ENCODE measurements around the gene AMBP. TPM values are rescaled to one million over a fixed set of nuclear protein-coding genes. Genes with fewer than 3 reads are reported as not detected.

Gene AMBP
- polyA plus RNA-seq, 2 of the 4 experiments (the other 2 are of a cell fraction) = 6.1 to 9.4 TPM

DNA sequence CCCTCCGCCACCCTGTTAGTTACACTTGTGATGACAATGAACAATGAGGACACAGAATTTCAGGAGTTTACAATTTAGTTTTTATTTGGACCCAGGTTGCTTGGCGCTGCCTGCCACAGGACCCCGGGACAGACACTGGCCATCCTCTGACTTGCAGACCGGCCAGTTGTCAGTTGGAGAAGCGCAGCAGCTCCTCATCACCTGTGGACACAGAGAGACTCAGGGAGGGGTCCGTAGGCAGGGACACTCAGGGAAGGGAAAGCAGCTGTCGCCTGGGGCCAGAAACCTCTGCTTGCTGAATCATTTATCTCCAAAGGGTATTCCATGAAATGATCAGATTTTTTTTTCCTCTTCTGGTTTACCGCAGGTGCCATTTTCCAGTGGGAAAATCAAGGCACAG, 18.0 kb downstream of the AMBP start:
- no peak overlapping the region for H3K4me3 ChIP-seq
- CTCF ChIA-PET = interaction anchor here (0.9 to 2.8 kb wide), 5 partner anchors 12 to 252 kb away, joined by 3 to 16 read pairs (median 6); no protein-coding TSS in a partner anchor
- TF ChIP-seq ZSCAN20 (CRISPR knock-in tag; IDR thresholded peaks at IDR 0.05) = no peak
- TF ChIP-seq HMGXB4 (CRISPR knock-in tag; IDR thresholded peaks at IDR 0.05; ENCODE audit: borderline replicate concordance) = no peak
- no peak for TF ChIP-seq CEBPB (IDR thresholded peaks at IDR 0.05)
- TF ChIP-seq ZC3H11A (IDR thresholded peaks at IDR 0.05) = no peak
- TF ChIP-seq HES2 (IDR thresholded peaks at IDR 0.05) = no peak
- TF ChIP-seq BHLHE40 (IDR thresholded peaks at IDR 0.05; ENCODE audit: low read depth, low read length) = no peak
- no peak for TF ChIP-seq KDM1A (IDR thresholded peaks at IDR 0.05; ENCODE audit: low read depth)
- no peak for TF ChIP-seq CBX8 (IDR thresholded peaks at IDR 0.05)
- TF ChIP-seq HOXA7 (CRISPR knock-in tag; IDR thresholded peaks at IDR 0.05) = no peak
- TF ChIP-seq GATA3 (IDR thresholded peaks at IDR 0.05; ENCODE audit: borderline replicate concordance) = no peak
- TF ChIP-seq HEYL (CRISPR knock-in tag; IDR thresholded peaks at IDR 0.05) = no peak
- no peak for TF ChIP-seq FOSB (CRISPR knock-in tag; IDR thresholded peaks at IDR 0.05)
- TF ChIP-seq SMC3 (IDR thresholded peaks at IDR 0.05) = no peak
- TF ChIP-seq JUN (IDR thresholded peaks at IDR 0.05) = no peak
- no peak for TF ChIP-seq MAZ (IDR thresholded peaks at IDR 0.05; ENCODE audit: borderline replicate concordance, low read depth, low read length)
- no peak for TF ChIP-seq RNF2 (IDR thresholded peaks at IDR 0.05; ENCODE audit: borderline replicate concordance, low read depth)
- no peak for TF ChIP-seq KDM5A (IDR thresholded peaks at IDR 0.05)
- TF ChIP-seq, protein P1, sequence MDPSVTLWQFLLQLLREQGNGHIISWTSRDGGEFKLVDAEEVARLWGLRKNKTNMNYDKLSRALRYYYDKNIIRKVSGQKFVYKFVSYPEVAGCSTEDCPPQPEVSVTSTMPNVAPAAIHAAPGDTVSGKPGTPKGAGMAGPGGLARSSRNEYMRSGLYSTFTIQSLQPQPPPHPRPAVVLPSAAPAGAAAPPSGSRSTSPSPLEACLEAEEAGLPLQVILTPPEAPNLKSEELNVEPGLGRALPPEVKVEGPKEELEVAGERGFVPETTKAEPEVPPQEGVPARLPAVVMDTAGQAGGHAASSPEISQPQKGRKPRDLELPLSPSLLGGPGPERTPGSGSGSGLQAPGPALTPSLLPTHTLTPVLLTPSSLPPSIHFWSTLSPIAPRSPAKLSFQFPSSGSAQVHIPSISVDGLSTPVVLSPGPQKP (IDR thresholded peaks at IDR 0.05; ENCODE audit: low read depth, low read length) = no peak
- TF ChIP-seq NR3C1 (IDR thresholded peaks at IDR 0.05) = no peak
- DNase-seq (ENCODE audit: low read depth in 1 of 2, low spot score in 1 of 2) (no peak), FAIRE-seq (no peak), ATAC-seq (no peak)
- POLR2A ChIA-PET = no interaction called here
- 89% methylated on average over 8 of the region's 8 CpGs for whole genome bisulfite sequencing (ENCODE audit: missing lambda C conversion rate)
- no peak overlapping the region for H3K27ac ChIP-seq
- peaks cover 2% of the 10 kb centered on the region; the same call in 1 of the 3 replicates for H3K9me3 ChIP-seq
- no peak overlapping the region for H3K4me2 ChIP-seq
- no peaks in the 10 kb centered on the region for H3K4me1 ChIP-seq

DNA sequence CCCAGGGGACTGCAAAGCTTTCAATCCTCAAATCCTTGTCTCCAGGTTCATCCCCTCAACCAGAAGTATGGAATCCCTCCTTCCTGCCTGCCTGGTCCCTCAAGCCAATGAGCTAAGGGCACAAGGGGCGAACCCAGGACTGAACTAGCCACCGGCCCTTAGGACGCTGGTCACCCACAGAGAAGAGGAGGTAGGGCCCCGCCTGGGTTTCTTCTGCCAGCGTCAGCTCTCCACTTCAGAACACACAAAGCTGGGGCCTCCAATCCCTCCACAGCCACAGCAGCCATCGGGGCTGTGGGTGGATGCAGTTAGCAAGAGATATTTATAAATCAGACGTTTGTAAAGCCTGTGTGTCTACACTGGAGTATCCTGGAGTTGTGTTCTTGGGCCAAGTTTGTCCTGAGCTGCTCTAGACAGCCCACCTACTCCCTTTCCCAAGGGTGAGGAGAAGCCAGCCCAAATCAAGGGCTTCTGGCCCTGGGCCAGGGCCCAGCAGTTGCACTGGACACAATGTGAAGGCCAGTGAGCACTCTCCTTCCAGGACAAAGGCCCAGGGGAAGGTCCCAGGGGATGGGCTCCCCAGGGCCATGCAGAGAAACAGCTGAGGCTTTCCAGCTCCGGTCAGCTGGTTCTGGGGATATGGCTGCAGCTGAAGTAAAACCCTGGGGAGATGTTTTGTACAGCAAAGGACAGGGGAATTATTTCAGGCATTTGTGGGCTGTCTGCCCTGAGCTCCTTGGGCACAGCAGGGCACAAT, 18.9 kb downstream of the AMBP start:
- Histone ChIP-seq H3K4me2 (no peak overlapping the region), H3K27ac (no peak overlapping the region), H3K9me3 (peaks cover 2% of the 10 kb centered on the region; the same call in 1 of the 3 replicates), H3K4me3 (no peak overlapping the region), H3K4me1 (no peaks in the 10 kb centered on the region)
- ChIA-PET POLR2A (no interaction called here), CTCF (interaction anchor here (0.6 to 2.8 kb wide), 6 partner anchors 13 to 377 kb away, joined by 3 to 16 read pairs (median 6); no protein-coding TSS in a partner anchor)
- ATAC-seq = peak in 1 of 2 experiments; percentile 35; a peak in 3 of 6 replicates
- no peak for DNase-seq (ENCODE audit: low read depth in 1 of 2, low spot score in 1 of 2)
- no peak for FAIRE-seq
- TF ChIP-seq RNF2 (IDR thresholded peaks at IDR 0.05; ENCODE audit: borderline replicate concordance, low read depth) = no peak
- TF ChIP-seq EHF (CRISPR knock-in tag; IDR thresholded peaks at IDR 0.05) = no peak
- no peak for TF ChIP-seq SMC3 (IDR thresholded peaks at IDR 0.05)
- no peak for TF ChIP-seq RAD21 (conservative IDR thresholded peaks at IDR 0.05 in 1 of 2, IDR thresholded peaks at IDR 0.05 in 1 of 2)
- 92% methylated on average over 8 of the region's 8 CpGs for WGBS (ENCODE audit: missing lambda C conversion rate)

GRCh38 chr9:114058688-114059046, 19.4 kb downstream of the AMBP start:
- no peak overlapping the region for H3K4me3 ChIP-seq
- ChIA-PET POLR2A (no interaction called here), CTCF (interaction anchor here (0.6 to 2.4 kb wide), 5 partner anchors 12 to 376 kb away, joined by 3 to 7 read pairs (median 4); no protein-coding TSS in a partner anchor)
- no peak overlapping the region for H3K4me2 ChIP-seq
- H3K27ac ChIP-seq = no peak overlapping the region
- no peak for ATAC-seq
- H3K9me3 ChIP-seq = no peaks in the 10 kb centered on the region
- H3K4me1 ChIP-seq = no peaks in the 10 kb centered on the region
- DNase-seq (ENCODE audit: low read depth in 1 of 2, low spot score in 1 of 2) = no peak
- 96% methylated on average over 3 of the region's 4 CpGs for WGBS (ENCODE audit: missing lambda C conversion rate)
- no peak for FAIRE-seq
- TF ChIP-seq HOXB13 (CRISPR knock-in tag; IDR thresholded peaks at IDR 0.05; ENCODE audit: low read depth) = no peak
- TF ChIP-seq SREBF2 (IDR thresholded peaks at IDR 0.05) = no peak
- TF ChIP-seq, protein P2, sequence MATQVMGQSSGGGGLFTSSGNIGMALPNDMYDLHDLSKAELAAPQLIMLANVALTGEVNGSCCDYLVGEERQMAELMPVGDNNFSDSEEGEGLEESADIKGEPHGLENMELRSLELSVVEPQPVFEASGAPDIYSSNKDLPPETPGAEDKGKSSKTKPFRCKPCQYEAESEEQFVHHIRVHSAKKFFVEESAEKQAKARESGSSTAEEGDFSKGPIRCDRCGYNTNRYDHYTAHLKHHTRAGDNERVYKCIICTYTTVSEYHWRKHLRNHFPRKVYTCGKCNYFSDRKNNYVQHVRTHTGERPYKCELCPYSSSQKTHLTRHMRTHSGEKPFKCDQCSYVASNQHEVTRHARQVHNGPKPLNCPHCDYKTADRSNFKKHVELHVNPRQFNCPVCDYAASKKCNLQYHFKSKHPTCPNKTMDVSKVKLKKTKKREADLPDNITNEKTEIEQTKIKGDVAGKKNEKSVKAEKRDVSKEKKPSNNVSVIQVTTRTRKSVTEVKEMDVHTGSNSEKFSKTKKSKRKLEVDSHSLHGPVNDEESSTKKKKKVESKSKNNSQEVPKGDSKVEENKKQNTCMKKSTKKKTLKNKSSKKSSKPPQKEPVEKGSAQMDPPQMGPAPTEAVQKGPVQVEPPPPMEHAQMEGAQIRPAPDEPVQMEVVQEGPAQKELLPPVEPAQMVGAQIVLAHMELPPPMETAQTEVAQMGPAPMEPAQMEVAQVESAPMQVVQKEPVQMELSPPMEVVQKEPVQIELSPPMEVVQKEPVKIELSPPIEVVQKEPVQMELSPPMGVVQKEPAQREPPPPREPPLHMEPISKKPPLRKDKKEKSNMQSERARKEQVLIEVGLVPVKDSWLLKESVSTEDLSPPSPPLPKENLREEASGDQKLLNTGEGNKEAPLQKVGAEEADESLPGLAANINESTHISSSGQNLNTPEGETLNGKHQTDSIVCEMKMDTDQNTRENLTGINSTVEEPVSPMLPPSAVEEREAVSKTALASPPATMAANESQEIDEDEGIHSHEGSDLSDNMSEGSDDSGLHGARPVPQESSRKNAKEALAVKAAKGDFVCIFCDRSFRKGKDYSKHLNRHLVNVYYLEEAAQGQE (IDR thresholded peaks at IDR 0.05) = no peak
- TF ChIP-seq GATA3 (IDR thresholded peaks at IDR 0.05; ENCODE audit: borderline replicate concordance) = no peak
- TF ChIP-seq FOSB (CRISPR knock-in tag; IDR thresholded peaks at IDR 0.05) = no peak
- TF ChIP-seq, protein P1 (IDR thresholded peaks at IDR 0.05; ENCODE audit: low read depth, low read length) = no peak
- no peak for TF ChIP-seq PHF8 (IDR thresholded peaks at IDR 0.05; ENCODE audit: borderline replicate concordance, low read depth)
- no peak for TF ChIP-seq TFCP2L1 (CRISPR knock-in tag; IDR thresholded peaks at IDR 0.05)

All from A549 (cell line).